Measurements from ENCODE around the gene TXNDC8. TPM values are rescaled to one million over a fixed set of nuclear protein-coding genes. Genes with fewer than 3 reads are reported as not detected.

Gene TXNDC8
- total RNA-seq, 2 donors from 2014 or later = not detected

DNA sequence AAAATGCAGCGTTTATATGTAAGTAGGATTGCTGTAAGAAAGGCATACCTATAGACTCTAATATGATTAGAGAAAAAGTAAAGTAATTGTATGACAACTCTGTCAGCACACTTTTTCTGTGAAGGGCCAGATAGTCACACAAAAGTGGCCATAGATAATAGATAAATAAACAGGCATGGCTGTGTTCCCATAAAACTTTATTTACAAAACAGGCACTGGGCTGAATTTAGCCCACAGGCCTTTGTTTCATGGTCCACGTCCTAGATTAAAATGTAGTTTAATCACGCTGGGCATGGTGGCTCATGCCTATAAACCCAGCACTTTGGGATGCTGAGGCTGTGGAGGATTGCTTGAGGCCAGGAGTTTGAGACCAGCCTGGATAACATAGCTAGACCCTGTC lies 8.7 kb upstream of the TXNDC8 start:
- ATAC-seq (ENCODE audit: insufficient number of reproducible peaks, low FRiP score, low read depth) = no peak
- Histone ChIP-seq H3K4me3 (no peak overlapping the region), H3K27me3 (replicated peaks; ENCODE audit: insufficient read depth) (no peaks in the 10 kb centered on the region), H3K27ac (no peak overlapping the region), H3K36me3 (no peaks in the 10 kb centered on the region), H3K4me1 (ENCODE audit: control insufficient read depth in 1 of 2, low read depth in 2 of 2) (no peaks in the 10 kb centered on the region), H3K9me3 (no peaks in the 10 kb centered on the region)
- DNase-seq (ENCODE audit: low spot score) = no peak
- TF ChIP-seq, protein P1, sequence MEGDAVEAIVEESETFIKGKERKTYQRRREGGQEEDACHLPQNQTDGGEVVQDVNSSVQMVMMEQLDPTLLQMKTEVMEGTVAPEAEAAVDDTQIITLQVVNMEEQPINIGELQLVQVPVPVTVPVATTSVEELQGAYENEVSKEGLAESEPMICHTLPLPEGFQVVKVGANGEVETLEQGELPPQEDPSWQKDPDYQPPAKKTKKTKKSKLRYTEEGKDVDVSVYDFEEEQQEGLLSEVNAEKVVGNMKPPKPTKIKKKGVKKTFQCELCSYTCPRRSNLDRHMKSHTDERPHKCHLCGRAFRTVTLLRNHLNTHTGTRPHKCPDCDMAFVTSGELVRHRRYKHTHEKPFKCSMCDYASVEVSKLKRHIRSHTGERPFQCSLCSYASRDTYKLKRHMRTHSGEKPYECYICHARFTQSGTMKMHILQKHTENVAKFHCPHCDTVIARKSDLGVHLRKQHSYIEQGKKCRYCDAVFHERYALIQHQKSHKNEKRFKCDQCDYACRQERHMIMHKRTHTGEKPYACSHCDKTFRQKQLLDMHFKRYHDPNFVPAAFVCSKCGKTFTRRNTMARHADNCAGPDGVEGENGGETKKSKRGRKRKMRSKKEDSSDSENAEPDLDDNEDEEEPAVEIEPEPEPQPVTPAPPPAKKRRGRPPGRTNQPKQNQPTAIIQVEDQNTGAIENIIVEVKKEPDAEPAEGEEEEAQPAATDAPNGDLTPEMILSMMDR (IDR thresholded peaks at IDR 0.05) = no peak

DNA sequence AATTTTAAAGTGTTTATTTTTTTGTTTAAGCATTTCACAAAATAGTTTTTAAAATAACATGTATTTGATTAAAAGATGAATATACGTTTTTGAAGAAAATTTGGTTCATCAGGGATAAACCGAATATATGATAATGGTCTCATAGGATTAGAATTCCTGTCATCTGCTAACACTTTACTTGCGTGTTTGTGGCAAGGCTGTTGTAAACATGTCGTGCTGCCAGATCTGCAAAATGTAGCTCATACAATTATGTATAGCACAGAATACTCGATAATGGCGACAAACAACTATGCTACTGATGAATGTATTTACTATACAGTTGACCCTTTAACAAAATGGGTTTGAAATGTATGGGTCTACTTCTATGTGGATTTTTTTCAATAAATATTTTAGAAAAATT lies 7.2 kb upstream of the TXNDC8 start:
- H3K9me3 ChIP-seq = no peaks in the 10 kb centered on the region
- DNase-seq (ENCODE audit: low spot score) (no peak), ATAC-seq (ENCODE audit: insufficient number of reproducible peaks, low FRiP score, low read depth) (no peak)
- H3K36me3 ChIP-seq = no peaks in the 10 kb centered on the region
- TF ChIP-seq, protein P1 (IDR thresholded peaks at IDR 0.05) = no peak
- no peak overlapping the region for H3K4me3 ChIP-seq
- H3K4me1 ChIP-seq (ENCODE audit: control insufficient read depth in 1 of 2, low read depth in 2 of 2) = no peaks in the 10 kb centered on the region
- no peaks in the 10 kb centered on the region for H3K27me3 ChIP-seq (replicated peaks; ENCODE audit: insufficient read depth)
- H3K27ac ChIP-seq = no peak overlapping the region

DNA sequence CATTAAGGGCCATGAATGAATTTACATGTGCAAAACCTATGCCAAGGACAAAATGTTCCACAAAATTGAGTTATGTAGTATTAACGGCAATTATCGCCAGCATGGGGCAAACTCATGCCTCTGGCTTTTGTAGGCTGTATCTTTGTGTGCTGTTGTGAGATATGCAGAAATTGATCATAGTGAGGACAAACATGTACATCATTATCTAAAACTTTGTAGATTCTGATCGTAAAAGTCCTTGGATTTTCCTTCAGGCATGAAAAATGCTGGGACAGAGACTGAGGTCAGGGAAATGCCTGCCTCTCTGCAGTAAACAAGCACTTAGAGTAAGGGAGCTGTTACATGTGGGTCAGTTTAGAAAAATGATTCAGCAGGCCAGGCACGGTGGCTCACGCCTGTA lies 5.9 kb upstream of the TXNDC8 start:
- Histone ChIP-seq H3K27ac (no peak overlapping the region), H3K4me1 (ENCODE audit: control insufficient read depth in 1 of 2, low read depth in 2 of 2) (peaks cover 0 to 1% of the 10 kb centered on the region in 2 donors), H3K36me3 (no peaks in the 10 kb centered on the region), H3K4me3 (no peak overlapping the region), H3K9me3 (no peaks in the 10 kb centered on the region), H3K27me3 (replicated peaks; ENCODE audit: insufficient read depth) (no peaks in the 10 kb centered on the region)
- TF ChIP-seq, protein P1 (IDR thresholded peaks at IDR 0.05) = no peak
- DNase-seq (ENCODE audit: low spot score) (no peak), ATAC-seq (ENCODE audit: insufficient number of reproducible peaks, low FRiP score, low read depth) (no peak)

DNA sequence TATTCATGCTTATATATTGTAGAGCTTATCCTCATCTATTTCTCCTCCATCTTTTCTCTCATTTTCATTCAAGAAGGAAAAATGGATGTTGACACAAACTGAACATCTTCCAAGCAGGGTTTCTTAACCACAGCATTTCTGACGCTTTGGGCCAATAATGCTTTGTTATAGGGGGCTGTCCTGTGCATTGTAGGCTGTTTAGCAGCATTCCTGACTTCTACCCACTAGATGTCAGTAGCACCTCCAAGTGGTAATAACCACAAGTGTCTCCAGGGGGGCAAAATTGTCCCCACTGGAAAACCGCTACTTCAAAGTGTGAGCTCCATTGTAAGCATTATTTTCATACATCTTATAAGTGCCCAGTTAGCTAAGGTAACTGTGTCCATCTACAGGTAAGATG lies 2.6 kb upstream of the TXNDC8 start:
- Histone ChIP-seq H3K4me1 (ENCODE audit: control insufficient read depth in 1 of 2, low read depth in 2 of 2) (peaks cover 0 to 10% of the 10 kb centered on the region in 2 donors), H3K27me3 (replicated peaks; ENCODE audit: insufficient read depth) (no peaks in the 10 kb centered on the region), H3K9me3 (no peaks in the 10 kb centered on the region), H3K36me3 (no peaks in the 10 kb centered on the region), H3K4me3 (no peak overlapping the region), H3K27ac (no peak overlapping the region)
- TF ChIP-seq, protein P1 (IDR thresholded peaks at IDR 0.05) = no peak
- ATAC-seq (ENCODE audit: insufficient number of reproducible peaks, low FRiP score, low read depth) (no peak), DNase-seq (ENCODE audit: low spot score) (no peak)

DNA sequence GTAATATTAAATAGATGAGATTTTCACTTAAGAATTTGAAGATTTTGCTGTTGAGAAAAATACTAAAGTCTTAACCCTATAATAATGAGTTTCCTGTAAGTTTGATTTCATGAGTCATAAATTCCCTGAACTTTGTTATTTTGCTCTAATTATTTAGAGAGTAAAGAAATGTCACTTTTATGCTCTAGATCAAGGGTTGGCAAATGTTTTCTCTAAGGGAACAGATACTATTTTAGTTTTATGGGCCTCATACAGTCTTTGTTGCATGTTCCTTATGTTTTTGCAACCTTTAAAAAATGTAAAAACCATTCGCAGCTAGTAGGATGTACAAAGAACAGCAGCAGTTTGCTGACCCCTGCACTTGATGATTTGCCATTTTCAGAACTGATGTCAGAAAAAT lies 480 bp upstream of the TXNDC8 start:
- ATAC-seq (ENCODE audit: insufficient number of reproducible peaks, low FRiP score, low read depth) (no peak), DNase-seq (ENCODE audit: low spot score) (no peak)
- Histone ChIP-seq H3K27ac (no peak overlapping the region), H3K36me3 (no peaks in the 10 kb centered on the region), H3K27me3 (replicated peaks; ENCODE audit: insufficient read depth) (no peaks in the 10 kb centered on the region), H3K4me3 (no peak overlapping the region), H3K4me1 (ENCODE audit: control insufficient read depth in 1 of 2, low read depth in 2 of 2) (peaks cover 0 to 10% of the 10 kb centered on the region in 2 donors), H3K9me3 (no peaks in the 10 kb centered on the region)
- TF ChIP-seq, protein P1 (IDR thresholded peaks at IDR 0.05) = no peak

Measured in thoracic aorta (tissue), 2 donors.